Muscle of arm (tissue), 14 donors: ENCODE data around the gene PPY. TPM values are rescaled to one million over a fixed set of nuclear protein-coding genes. Genes with fewer than 3 reads are reported as not detected.
"Not testable (repeated sequence)": the region's sequence is repeated elsewhere in the genome, so short reads cannot be mapped to it uniquely, and the experiment has no call there.

Source experiments
- DNase-seq: peaks from one replicate; pipeline ENCODE4 v3.0.0-alpha.2; 2013
- long read RNA-seq, 11 donors: transcript quantifications; one replicate each; lab custom pipeline, GENCODE V29; 2026
- polyA plus RNA-seq, 12 donors: library from polyadenylated mRNA; unstranded; fragments of 120-200 nt; gene quantifications; one replicate each; pipeline ENCODE4 v1.2.1, GENCODE V29; 2013; ENCODE audit not compliant: insufficient read length in 12 of 12

The PPY gene, protein sequence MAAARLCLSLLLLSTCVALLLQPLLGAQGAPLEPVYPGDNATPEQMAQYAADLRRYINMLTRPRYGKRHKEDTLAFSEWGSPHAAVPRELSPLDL
- under 1 TPM in 3 of 12 donors, not detected in 9; 0.27 to 0.37 (median 0.35) TPM for polyA plus RNA-seq
- long read RNA-seq, donor 1, result 0 reads
- long read RNA-seq, donor 2, result 0 reads
- long read RNA-seq, donor 3, result 0 reads
- long read RNA-seq, donor 4, result 0 reads
- long read RNA-seq, donor 5, result 0 reads
- long read RNA-seq, donor 6, result 0 reads
- long read RNA-seq, donor 7, result 0 reads
- long read RNA-seq, donor 8, partial matches to known transcripts, result 0 of 1 reads
- long read RNA-seq, donor 8, other reads (novel, unspliced or antisense), result 0 of 1 reads
- long read RNA-seq, donor 9, result 0 reads
- long read RNA-seq, donor 10, result 0 reads
- long read RNA-seq, donor 11, result 0 reads

DNA sequence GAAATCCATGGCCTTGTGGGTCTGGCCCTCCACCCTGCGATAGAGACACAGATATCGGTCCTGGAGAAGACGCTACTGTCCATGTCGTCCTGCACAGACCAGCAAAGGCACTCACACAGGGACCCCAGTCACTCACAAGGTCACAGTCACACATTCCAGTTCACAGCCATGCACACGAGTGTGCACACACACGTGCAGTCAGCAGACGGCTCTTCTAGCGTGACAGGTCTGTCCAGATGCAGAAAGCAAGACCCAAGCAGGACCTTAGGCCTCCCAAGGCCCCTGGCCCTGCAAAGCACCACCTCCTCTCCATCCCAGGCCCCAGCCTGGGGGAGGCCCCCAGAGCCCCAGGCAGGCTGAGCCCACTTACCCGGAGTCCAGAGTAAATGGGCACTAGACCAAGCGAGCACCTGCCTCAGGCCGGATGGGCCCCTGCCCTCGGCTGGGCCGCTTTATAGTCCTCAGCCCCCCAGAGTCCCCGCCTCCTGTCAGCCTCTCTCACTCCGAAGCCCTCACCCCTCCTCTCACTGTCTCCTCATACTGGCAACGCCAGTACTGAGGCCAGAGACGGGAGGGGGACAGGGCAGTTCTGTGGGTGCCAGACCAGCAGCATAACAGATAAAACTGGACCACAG, at the start of gene PPY:
Gene PPY (minus strand): TSS at position 426 of the 635 bp plus-strand sequence. CDS start 822 bp downstream, outside the sequence.
- no peak for DNase-seq

DNA sequence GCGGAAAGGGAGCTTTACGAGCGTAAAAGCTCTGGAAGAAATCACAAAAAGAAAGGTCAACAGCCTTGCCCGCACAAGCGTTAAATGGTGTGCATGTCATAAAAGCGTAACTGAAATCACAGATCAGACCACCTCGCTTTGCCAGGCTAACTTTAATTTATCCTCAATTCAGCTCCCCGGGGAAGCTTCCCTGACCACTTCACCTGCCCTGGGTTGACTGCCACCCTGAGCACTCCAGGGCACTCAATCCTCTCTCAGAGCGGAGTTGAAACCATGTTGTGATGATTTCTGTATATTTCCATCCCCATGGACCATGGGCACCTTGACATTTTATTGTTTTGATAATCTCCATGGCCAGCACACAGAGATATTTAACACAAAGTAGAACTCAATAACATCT, 46.0 kb upstream of the PPY start:
- DNase-seq, result no peak

GRCh38 chr17:43987131-43988021, 45.1 kb upstream of the PPY start:
- DNase-seq, result no peak

GRCh38 chr17:43986225-43986981, 44.1 kb upstream of the PPY start:
- DNase-seq, result no peak

GRCh38 chr17:43984521-43984920, 42.2 kb upstream of the PPY start:
- DNase-seq, result no peak

GRCh38 chr17:43983515-43984411, 41.5 kb upstream of the PPY start:
- no peak for DNase-seq

DNA sequence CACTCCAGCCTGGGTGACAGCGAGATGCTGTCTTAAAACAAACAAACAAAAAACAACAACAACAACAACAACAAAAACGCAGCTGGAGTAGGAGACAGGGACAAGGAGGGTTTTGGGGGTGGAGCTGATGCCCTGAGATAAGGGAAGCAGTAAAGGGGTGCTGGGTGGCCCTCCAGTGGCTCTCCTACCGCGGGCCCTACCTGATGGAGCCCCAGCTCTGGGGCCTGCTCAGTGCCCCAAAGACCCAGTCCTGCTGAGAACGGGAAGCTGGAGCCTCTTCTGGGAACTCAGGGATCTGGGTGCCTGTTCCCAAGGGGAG, 40.9 kb upstream of the PPY start:
- DNase-seq, result no peak

GRCh38 chr17:43982171-43982570, 39.9 kb upstream of the PPY start:
- no peak for DNase-seq

DNA sequence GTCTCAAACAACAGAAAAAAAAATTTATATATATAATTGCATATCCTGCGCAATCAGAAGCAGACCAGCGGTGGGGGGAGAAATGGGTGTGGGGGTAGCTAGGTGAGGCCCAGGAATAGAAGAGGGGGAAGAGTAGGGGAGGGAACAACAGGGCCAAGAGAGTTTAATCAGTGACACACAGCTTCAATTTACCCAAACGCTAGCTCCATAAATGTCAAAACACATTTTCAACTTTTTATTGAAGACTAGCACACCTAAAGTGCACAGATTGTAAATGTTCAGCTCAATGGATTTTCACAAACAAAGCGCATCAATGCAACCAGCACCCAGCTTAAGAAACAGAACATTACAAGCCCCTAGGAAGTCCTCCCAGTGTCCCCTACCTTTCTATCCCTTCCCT, 37.4 kb upstream of the PPY start:
- DNase-seq, result no peak

- DNase-seq, result no peak
Measured at GRCh38 chr17:43979011-43979410, 36.7 kb upstream of the PPY start.

DNA sequence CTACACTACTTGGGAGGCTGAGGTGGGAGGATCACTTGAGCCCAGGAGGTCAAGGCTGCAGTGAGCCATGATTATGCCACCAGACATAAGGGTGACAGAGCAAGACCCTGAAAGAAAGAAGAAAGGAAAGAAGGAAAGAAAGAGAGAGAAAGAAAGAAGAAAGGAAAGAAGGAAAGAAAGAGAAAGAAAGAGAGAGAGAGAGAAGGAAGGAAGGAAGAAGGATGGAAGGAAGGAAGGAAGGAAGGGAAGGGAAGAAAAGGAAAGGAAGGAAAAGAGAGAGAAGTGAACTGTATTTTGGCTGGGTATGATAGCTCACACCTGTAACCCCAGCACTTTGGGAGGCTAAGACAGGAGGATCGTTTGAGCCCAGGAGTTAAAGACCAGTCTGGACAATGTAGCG, 35.8 kb upstream of the PPY start:
- no peak for DNase-seq

DNA sequence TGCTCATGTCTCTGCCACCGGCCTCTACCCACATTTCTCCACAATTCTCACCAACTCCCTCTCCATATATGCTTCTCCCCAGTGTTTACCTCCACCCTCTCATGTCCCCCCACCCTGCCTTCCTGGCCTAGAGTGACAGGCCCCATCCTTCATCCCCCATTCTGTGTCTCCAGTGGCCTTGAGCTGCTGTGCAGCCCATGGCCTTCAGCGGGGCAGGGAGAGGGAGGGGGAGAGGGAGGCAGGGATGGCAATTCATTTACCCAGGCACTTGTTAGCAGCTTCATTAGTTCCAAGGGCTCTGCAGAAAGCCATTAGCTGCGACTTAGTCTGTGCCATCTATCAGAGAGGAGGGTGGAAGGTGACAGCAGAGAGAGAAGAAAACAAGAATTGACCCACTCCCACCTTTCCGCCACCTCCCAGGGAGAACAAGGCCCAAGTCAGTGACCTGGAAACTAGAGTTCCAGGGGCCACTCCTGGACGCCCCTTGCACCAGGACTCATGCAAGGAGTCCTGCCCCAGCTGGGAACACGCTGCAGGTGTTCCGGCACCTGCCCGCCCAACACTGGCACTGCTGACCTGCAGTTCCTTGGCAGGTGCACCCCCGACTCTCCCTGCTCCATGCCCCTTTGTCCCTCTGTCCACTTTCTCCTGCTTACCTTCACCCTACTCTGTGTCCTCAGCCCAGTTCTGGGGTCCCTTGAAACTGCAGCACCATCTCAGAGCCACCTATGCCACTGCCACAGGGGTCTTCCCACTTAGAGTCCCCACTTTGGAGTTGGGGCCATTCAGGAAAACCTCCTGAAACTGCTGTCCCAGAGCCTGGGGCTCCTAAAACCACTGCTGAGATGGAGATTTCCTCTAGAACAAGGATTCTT, 34.9 kb upstream of the PPY start:
- no peak for DNase-seq

DNA sequence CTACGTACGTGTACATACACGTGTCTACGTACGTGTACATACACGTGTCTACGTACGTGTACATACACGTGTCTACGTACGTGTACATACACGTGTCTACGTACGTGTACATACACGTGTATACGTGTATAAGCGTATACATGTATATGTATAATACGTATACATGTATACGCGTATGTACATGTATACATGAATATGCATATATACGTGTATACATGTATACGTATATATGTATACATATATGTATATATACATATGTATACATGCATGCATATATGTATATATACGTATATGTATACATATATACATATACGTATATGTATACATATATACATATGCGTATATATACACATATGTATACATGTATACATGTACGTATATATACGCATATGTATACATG, 33.6 kb upstream of the PPY start:
- DNase-seq, result no peak

DNA sequence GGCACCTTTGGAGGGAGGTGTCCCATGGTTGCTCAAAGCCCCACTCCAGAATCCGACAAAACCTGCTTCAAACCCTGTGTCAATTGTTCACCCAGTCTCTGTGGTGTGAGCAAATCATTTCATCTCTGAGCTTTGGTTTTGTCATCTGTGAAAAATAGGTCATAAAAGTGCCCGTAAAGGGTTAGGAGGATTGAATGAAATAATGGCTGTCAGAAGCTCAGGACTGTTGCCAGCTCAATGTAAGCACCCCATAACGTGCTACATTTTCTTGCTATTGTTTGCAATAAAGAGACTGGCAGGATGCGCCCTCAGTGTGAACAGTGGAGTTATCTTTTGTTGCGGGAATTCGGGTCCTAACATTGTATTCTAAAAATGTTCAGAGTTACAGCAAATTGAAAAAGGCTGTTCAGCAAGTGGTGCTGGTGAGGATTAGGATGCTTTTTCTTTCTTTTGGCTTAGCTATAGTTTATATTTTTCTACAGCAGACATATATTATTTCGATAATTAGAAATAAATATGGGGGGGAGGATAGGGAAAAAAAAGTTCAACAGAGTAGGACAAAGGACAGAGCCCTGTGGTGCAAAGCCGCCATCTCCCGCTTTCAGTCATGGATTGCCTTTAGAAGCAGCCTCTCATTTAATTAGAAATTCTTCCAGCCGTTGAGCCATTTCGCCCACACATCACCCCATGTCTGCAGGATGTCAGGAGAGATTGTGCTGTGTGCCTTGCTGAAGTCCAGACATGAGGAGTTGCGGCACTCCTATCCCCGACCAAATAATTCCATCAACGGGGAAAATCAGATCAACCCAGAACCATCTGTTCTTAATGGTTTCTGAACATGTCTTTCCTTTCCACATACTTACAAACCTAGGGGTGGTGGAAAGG, 32.3 kb upstream of the PPY start:
- no peak for DNase-seq

DNA sequence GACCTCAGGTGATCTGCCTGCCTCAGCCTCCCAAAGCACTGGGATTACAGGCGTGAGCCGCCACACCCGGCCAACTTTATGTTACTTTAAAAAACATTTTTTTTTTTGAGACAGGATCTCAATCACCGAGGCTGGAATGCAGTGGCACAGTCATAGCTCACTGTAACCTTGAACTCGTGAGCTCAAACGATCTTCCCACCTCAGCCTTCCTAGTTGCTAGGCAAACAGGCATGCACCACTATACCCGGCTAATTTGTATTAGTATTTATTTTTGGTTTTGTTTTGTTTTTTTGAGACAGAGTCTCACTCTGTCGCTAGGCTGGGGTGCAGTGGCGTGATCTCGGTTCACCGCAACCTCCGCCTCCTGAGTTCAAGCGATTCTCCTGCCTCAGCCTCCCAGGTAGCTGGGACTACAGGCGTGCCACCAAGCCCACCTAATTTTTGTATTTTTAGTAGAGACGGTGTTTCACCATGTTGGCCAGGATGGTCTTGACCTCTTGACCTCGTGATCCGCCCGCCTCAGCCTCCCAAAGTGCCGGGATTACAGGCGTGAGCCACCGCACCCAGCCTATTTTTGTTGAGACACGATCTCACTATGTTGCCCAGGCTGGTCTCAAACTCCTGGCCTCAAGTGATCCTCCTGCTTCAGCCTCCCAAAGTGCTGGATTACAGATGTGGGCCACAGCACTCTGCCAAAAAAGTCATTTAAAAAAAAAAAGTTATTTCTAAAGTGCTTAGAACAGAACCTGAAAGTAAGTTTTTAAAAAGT, 30.4 kb upstream of the PPY start:
- DNase-seq, result not testable (repeated sequence)

DNA sequence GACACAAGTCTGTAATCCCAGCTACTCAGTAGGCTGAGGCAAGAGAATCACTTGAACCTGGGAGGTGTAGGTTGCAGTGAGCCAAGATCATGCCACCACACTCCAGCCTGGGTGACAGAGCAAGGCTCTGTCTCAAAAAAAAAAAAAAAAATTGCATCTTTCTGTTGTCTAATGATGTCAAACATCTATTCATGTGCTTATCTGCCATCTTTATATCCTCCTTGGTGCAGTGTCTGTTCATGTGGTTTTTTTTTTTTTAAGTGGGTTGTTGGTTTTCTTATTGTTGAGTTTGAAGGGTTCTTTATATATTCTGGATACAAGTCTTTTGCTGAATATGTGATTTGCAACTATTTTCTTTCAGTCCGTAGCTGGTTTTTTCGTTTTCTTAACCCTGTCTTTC, 29.2 kb upstream of the PPY start:
- not testable (repeated sequence) for DNase-seq

- no peak for DNase-seq
Measured at GRCh38 chr17:43970366-43970765, 28.1 kb upstream of the PPY start.
